ENCODE results near the gene PSAPL1. TPM values are rescaled to one million over a fixed set of nuclear protein-coding genes. Genes with fewer than 3 reads are reported as not detected.

The PSAPL1 gene
- total and polyA plus RNA-seq, 2 of the 8 experiments (the other 6 are each of a cell fraction or from before 2014, with no cell fraction given) = 0.03 TPM; not detected in 1

DNA sequence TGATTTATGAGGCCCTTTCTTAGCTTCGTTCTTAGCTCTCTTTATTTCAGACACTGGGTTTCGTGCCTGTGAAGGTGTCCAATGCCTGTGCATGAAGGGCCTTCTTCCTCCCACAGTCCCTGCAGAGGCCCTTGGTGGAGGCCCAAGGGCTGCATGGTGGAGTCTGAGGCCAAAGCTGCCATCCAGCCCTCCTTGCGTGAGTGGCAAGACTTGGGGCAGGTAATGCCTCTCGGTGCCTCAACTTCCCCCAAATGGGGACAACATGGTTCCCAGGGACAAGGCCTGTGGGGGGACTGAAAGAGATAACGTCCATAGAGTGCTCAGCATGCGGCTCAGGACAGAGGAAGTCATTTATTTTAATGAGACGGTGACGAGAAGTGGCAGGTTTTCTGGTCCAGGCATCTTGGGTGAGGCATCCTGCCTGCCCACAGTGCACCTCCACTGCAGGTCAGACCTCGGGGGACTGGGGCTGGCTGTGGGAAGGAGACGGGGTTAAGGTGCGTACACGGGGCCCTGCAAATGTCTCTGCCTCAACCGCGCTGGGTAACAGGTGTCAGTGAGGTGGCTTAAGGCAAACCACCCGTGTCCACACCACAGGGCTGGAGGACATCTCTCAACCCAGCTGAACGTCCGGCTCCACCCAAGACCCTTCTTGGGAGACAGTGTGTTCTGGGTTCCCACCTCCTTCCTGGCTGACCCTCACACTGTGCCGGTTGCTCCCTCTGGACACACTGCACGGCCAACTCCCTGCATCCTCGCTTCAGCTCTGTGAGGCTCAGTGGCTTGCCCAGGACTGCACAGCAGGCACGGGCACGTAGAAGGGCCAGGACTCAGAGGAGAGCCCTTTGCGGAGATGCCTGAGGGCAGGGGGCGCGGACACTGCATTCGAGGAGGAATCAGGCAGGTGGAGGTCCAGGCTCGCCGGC lies 50.5 kb downstream of the PSAPL1 start:
- H2BK120ac ChIP-seq (replicated peaks; ENCODE audit: low read depth, low read length) = no peak overlapping the region
- no peak overlapping the region for H3K14ac ChIP-seq (ENCODE audit: insufficient read length)
- H4K5ac ChIP-seq (ENCODE audit: insufficient read length, low read depth, low read length) = no peak overlapping the region
- H2BK5ac ChIP-seq (ENCODE audit: low read depth, low read length) = no peak overlapping the region; the same call in 1 of the 2 replicates
- H4K91ac ChIP-seq (replicated peaks; ENCODE audit: insufficient read length, low read length) = no peak overlapping the region
- no peak overlapping the region for H3K4ac ChIP-seq (replicated peaks; ENCODE audit: insufficient read length, low read depth, low read length)
- FAIRE-seq (no peak), DNase-seq (ENCODE audit: low read depth in 1 of 2, low spot score in 2 of 2) (no peak)
- no peak overlapping the region for H3K4me3 ChIP-seq (ENCODE audit: extremely low read depth in 1 of 4, insufficient read depth in 2 of 4, low read depth in 3 of 4, low read length in 4 of 4)
- no peaks in the 10 kb centered on the region for H3K9me3 ChIP-seq (ENCODE audit: insufficient read depth in 2 of 2, low read depth in 1 of 2, low read length in 1 of 2)
- CTCF ChIA-PET (ENCODE audit: partially characterized antibody) = interaction anchor here (0.6 to 1.0 kb wide), 3 partner anchors 15 to 321 kb away, joined by 3 to 4 read pairs (median 3); no protein-coding TSS in a partner anchor
- H3K4me1 ChIP-seq (replicated peaks in 1 of 4; ENCODE audit: control insufficient read depth in 3 of 4, insufficient read depth in 4 of 4, low read length in 3 of 4) = no peaks in the 10 kb centered on the region
- H3K4me2 ChIP-seq (ENCODE audit: insufficient read depth in 1 of 2, low read depth in 2 of 2, low read length in 2 of 2) = no peak overlapping the region
- H2BK15ac ChIP-seq (ENCODE audit: low read length) = no peak overlapping the region
- H3K36me3 ChIP-seq (ENCODE audit: control insufficient read depth in 2 of 4, insufficient read depth in 4 of 4, low read length in 3 of 4) = no peaks in the 10 kb centered on the region
- no peak overlapping the region for H2AFZ ChIP-seq (ENCODE audit: low read length)
- H4K20me1 ChIP-seq (replicated peaks in 1 of 2; ENCODE audit: control insufficient read depth in 1 of 2, insufficient read depth in 2 of 2, low read length in 2 of 2) = peaks cover 0 to 4% of the 10 kb centered on the region in 2 experiments
- no peak overlapping the region for H2BK12ac ChIP-seq (ENCODE audit: low read depth, low read length)
- no peak overlapping the region for H3K23ac ChIP-seq (ENCODE audit: insufficient read length)
- H3K56ac ChIP-seq (replicated peaks; ENCODE audit: insufficient read length, low read depth, low read length) = no peak overlapping the region
- no peak overlapping the region for H2BK20ac ChIP-seq (ENCODE audit: low read length)
- peak overlapping the region; percentile 53; the same call in 1 of the 2 replicates for H4K8ac ChIP-seq (ENCODE audit: extremely low read depth, insufficient read depth, low read length)
- H3K18ac ChIP-seq (ENCODE audit: extremely low read depth, low read length) = no peak overlapping the region
- H3K23me2 ChIP-seq (ENCODE audit: low read depth, low read length) = 0 out of 2 replicates have a peak, but pooled peaks cover 2% of the 10 kb centered on the region
- H3K27me3 ChIP-seq (replicated peaks in 1 of 4; ENCODE audit: control insufficient read depth in 3 of 4, extremely low read depth in 1 of 4, insufficient read depth in 3 of 4, low read length in 3 of 4) = no peaks in the 10 kb centered on the region
- no peaks in the 10 kb centered on the region for H3K79me1 ChIP-seq (ENCODE audit: low read depth, low read length)
- H3K79me2 ChIP-seq (ENCODE audit: control insufficient read depth in 1 of 2, insufficient read depth in 2 of 2, low read length in 2 of 2) = no peaks in the 10 kb centered on the region
- POLR2A ChIA-PET (ENCODE audit: partially characterized antibody) = no interaction called here
- TF ChIP-seq EZH2 (IDR thresholded peaks at IDR 0.05; ENCODE audit: low read depth, low read length, severe bottlenecking) (no peak), POLR2A (IDR thresholded peaks at IDR 0.05; ENCODE audit: control extremely low read depth in 1 of 2, low read depth in 2 of 2, low read length in 2 of 2) (no peak), YY1 (IDR thresholded peaks at IDR 0.05; ENCODE audit: low read depth, low read length) (no peak), SP4 (IDR thresholded peaks at IDR 0.05; ENCODE audit: low read length) (no peak), TAF7 (optimal IDR thresholded peaks at IDR 0.05; ENCODE audit: borderline replicate concordance, low read depth, low read length) (no peak), RAD21 (IDR thresholded peaks at IDR 0.05 in 1 of 2, conservative IDR thresholded peaks at IDR 0.05 in 1 of 2; ENCODE audit: low read depth in 2 of 2, low read length in 2 of 2) (no peak), KDM5A (IDR thresholded peaks at IDR 0.05; ENCODE audit: low read length) (no peak), RXRA (IDR thresholded peaks at IDR 0.05; ENCODE audit: insufficient read depth, low read depth, low read length) (no peak)
- TF ChIP-seq, protein P1, sequence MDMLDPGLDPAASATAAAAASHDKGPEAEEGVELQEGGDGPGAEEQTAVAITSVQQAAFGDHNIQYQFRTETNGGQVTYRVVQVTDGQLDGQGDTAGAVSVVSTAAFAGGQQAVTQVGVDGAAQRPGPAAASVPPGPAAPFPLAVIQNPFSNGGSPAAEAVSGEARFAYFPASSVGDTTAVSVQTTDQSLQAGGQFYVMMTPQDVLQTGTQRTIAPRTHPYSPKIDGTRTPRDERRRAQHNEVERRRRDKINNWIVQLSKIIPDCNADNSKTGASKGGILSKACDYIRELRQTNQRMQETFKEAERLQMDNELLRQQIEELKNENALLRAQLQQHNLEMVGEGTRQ (IDR thresholded peaks at IDR 0.05; ENCODE audit: low read length) = no peak
- H3K27ac ChIP-seq (ENCODE audit: low read depth, low read length) = no peak overlapping the region
- 82% methylated on average over 25 of the region's 28 CpGs; no CpG with 5 or more reads in 1 of the 2 experiments for WGBS, 2 experiments (ENCODE audit: extremely low coverage in 1 of 2, insufficient coverage in 1 of 2, insufficient read length in 1 of 2, insufficient replicate concordance in 2 of 2, low coverage in 1 of 2, low lambda C conversion rate in 2 of 2, missing lambda C conversion rate in 1 of 2)
- H3K9ac ChIP-seq (replicated peaks in 1 of 4; ENCODE audit: extremely low read depth in 1 of 4, low read depth in 3 of 4, low read length in 3 of 4) = no peak overlapping the region
- no peak overlapping the region for H2AK5ac ChIP-seq (ENCODE audit: low read depth, low read length)

Measured in H1 (cell line).